ENCODE data around the gene PPP2R1A. TPM values are rescaled to one million over a fixed set of nuclear protein-coding genes. Genes with fewer than 3 reads are reported as not detected.
A peak's percentile ranks its signal among the peaks of the same experiment; 100 is the strongest.

PPP2R1A gene
- total RNA-seq, 1 donor from 2014 or later, result 332 TPM

DNA sequence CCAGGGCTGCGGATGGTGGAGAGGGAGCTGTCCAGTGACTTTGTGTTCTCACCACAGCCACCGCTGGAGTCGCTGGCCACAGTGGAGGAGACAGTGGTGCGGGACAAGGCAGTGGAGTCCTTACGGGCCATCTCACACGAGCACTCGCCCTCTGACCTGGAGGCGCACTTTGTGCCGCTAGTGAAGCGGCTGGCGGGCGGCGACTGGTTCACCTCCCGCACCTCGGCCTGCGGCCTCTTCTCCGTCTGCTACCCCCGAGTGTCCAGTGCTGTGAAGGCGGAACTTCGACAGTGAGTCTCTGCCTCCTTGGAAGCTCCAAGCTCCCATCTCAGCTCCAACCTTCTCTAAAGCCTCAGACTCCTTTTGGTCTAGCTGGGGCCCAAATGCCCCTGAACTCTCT is 21.4 kb downstream of the PPP2R1A start:
- no peak for DNase-seq (ENCODE audit: low read depth)
- Histone ChIP-seq H2AFZ (ENCODE audit: low read depth, low read length) (no peak overlapping the region), H3K27me3 (ENCODE audit: insufficient read depth, low read length) (no peaks in the 10 kb centered on the region), H4K20me1 (ENCODE audit: insufficient read depth, low read length) (peaks cover 46% of the 10 kb centered on the region), H3K9me3 (ENCODE audit: insufficient read depth, low read depth, low read length) (no peaks in the 10 kb centered on the region), H3K4me1 (ENCODE audit: insufficient read depth, low read length) (no peaks in the 10 kb centered on the region), H3K27ac (ENCODE audit: low read depth, low read length) (no peak overlapping the region), H3K4me2 (ENCODE audit: low read length) (no peak overlapping the region), H3K9ac (ENCODE audit: low read length) (no peak overlapping the region), H3K4me3 (ENCODE audit: insufficient read depth, low read depth, low read length) (no peak overlapping the region), H3K36me3 (ENCODE audit: insufficient read depth, low read length) (peaks cover 64% of the 10 kb centered on the region), H3K79me2 (ENCODE audit: insufficient read depth, low read length) (peaks cover 47% of the 10 kb centered on the region)
- no peak for TF ChIP-seq CTCF (IDR thresholded peaks at IDR 0.05; ENCODE audit: insufficient read depth, low read depth, low read length)
- no peak for TF ChIP-seq EZH2 (IDR thresholded peaks at IDR 0.05; ENCODE audit: insufficient read depth, low read length)
- Mint-ChIP-seq H3K27ac (ENCODE audit: unreplicated experiment) (no peak overlapping the region), H3K4me3 (ENCODE audit: unreplicated experiment) (no peak overlapping the region), H3K4me1 (ENCODE audit: low read depth, unreplicated experiment) (no peaks in the 10 kb centered on the region), H3K9me3 (ENCODE audit: unreplicated experiment) (peaks cover 2% of the 10 kb centered on the region), H3K27me3 (ENCODE audit: low read depth, unreplicated experiment) (no peaks in the 10 kb centered on the region), H3K36me3 (ENCODE audit: low read depth, unreplicated experiment) (peaks cover 40% of the 10 kb centered on the region)
- FAIRE-seq, result no peak

- H3K27ac Mint-ChIP-seq (ENCODE audit: unreplicated experiment), result peak overlapping the region; percentile 17
- Histone ChIP-seq H3K9me3 (ENCODE audit: insufficient read depth, low read depth, low read length) (no peaks in the 10 kb centered on the region), H3K36me3 (ENCODE audit: insufficient read depth, low read length) (peaks cover 62% of the 10 kb centered on the region), H3K9ac (ENCODE audit: low read length) (no peak overlapping the region), H3K79me2 (ENCODE audit: insufficient read depth, low read length) (peaks cover 42% of the 10 kb centered on the region), H3K4me1 (ENCODE audit: insufficient read depth, low read length) (no peaks in the 10 kb centered on the region), H3K4me3 (ENCODE audit: insufficient read depth, low read depth, low read length) (no peak overlapping the region), H2AFZ (ENCODE audit: low read depth, low read length) (no peak overlapping the region), H3K4me2 (ENCODE audit: low read length) (no peak overlapping the region), H4K20me1 (ENCODE audit: insufficient read depth, low read length) (peaks cover 38% of the 10 kb centered on the region), H3K27me3 (ENCODE audit: insufficient read depth, low read length) (no peaks in the 10 kb centered on the region), H3K27ac (ENCODE audit: low read depth, low read length) (no peak overlapping the region)
- FAIRE-seq, result no peak
- DNase-seq (ENCODE audit: low read depth), result no peak
- peaks cover 38% of the 10 kb centered on the region for H3K36me3 Mint-ChIP-seq (ENCODE audit: low read depth, unreplicated experiment)
- no peak for TF ChIP-seq CTCF (IDR thresholded peaks at IDR 0.05; ENCODE audit: insufficient read depth, low read depth, low read length)
- no peak for TF ChIP-seq EZH2 (IDR thresholded peaks at IDR 0.05; ENCODE audit: insufficient read depth, low read length)
- no peaks in the 10 kb centered on the region for H3K27me3 Mint-ChIP-seq (ENCODE audit: low read depth, unreplicated experiment)
- H3K4me1 Mint-ChIP-seq (ENCODE audit: low read depth, unreplicated experiment), result no peaks in the 10 kb centered on the region
- no peak overlapping the region for H3K4me3 Mint-ChIP-seq (ENCODE audit: unreplicated experiment)
- H3K9me3 Mint-ChIP-seq (ENCODE audit: unreplicated experiment), result peaks cover 2% of the 10 kb centered on the region
Measured at GRCh38 chr19:52211926-52212571, 22.2 kb downstream of the PPP2R1A start.

DNA sequence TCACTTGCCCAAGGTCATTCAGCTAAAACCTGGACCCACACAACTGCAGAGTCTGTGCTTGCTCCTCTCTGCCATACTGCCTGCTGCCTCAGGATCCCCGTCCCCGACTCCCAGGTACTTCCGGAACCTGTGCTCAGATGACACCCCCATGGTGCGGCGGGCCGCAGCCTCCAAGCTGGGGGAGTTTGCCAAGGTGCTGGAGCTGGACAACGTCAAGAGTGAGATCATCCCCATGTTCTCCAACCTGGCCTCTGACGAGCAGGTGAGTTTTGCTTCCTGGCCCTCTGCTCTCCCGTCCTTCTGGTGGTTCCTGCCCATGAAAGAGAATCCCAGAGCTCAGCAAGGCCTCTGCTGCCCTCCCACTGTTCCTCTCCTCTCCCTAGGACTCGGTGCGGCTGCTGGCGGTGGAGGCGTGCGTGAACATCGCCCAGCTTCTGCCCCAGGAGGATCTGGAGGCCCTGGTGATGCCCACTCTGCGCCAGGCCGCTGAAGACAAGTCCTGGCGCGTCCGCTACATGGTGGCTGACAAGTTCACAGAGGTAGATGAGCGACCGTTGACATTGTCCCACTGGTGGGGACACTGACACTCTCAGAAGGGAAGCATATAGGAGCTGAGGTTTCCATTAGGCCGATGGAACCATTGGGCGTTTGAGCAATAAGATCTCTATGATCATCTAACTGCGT is 22.9 kb downstream of the PPP2R1A start:
- TF ChIP-seq EZH2 (IDR thresholded peaks at IDR 0.05; ENCODE audit: insufficient read depth, low read length), result no peak
- no peak for TF ChIP-seq CTCF (IDR thresholded peaks at IDR 0.05; ENCODE audit: insufficient read depth, low read depth, low read length)
- H3K36me3 Mint-ChIP-seq (ENCODE audit: low read depth, unreplicated experiment), result peaks cover 41% of the 10 kb centered on the region
- no peak for FAIRE-seq
- Histone ChIP-seq H2AFZ (ENCODE audit: low read depth, low read length) (no peak overlapping the region), H3K4me1 (ENCODE audit: insufficient read depth, low read length) (no peaks in the 10 kb centered on the region), H3K36me3 (ENCODE audit: insufficient read depth, low read length) (peaks cover 64% of the 10 kb centered on the region), H3K4me3 (ENCODE audit: insufficient read depth, low read depth, low read length) (no peak overlapping the region), H3K27me3 (ENCODE audit: insufficient read depth, low read length) (no peaks in the 10 kb centered on the region), H3K27ac (ENCODE audit: low read depth, low read length) (no peak overlapping the region), H3K9ac (ENCODE audit: low read length) (no peak overlapping the region), H4K20me1 (ENCODE audit: insufficient read depth, low read length) (peaks cover 36% of the 10 kb centered on the region), H3K79me2 (ENCODE audit: insufficient read depth, low read length) (peaks cover 35% of the 10 kb centered on the region), H3K9me3 (ENCODE audit: insufficient read depth, low read depth, low read length) (no peaks in the 10 kb centered on the region), H3K4me2 (ENCODE audit: low read length) (no peak overlapping the region)
- H3K27me3 Mint-ChIP-seq (ENCODE audit: low read depth, unreplicated experiment), result no peaks in the 10 kb centered on the region
- no peak for DNase-seq (ENCODE audit: low read depth)
- H3K27ac Mint-ChIP-seq (ENCODE audit: unreplicated experiment), result peak overlapping the region; percentile 5
- peaks cover 2% of the 10 kb centered on the region for H3K9me3 Mint-ChIP-seq (ENCODE audit: unreplicated experiment)
- no peak overlapping the region for H3K4me3 Mint-ChIP-seq (ENCODE audit: unreplicated experiment)
- H3K4me1 Mint-ChIP-seq (ENCODE audit: low read depth, unreplicated experiment), result no peaks in the 10 kb centered on the region

All from astrocyte (in vitro differentiated cells and primary cell).